Retinal pigment epithelial cell (primary cell): ENCODE data around the gene NCBP3.

Experiments used
- DNase-seq: peaks from one replicate; pipeline ENCODE4 v3.0.0-alpha.2; 2010; ENCODE audit warnings: low read depth
- H3K4me3 ChIP-seq: 2 replicates; pipeline ENCODE4 v1.5.1; 2011; ENCODE audit warnings: mild to moderate bottlenecking, low read length, control low read depth, moderate library complexity
- CTCF ChIP-seq: conservative IDR thresholded peaks from 2 replicates; pipeline ENCODE4 v1.5.1; 2011; ENCODE audit warnings: low read depth, low read length, control low read depth, inconsistent platforms

NCBP3 gene

DNA sequence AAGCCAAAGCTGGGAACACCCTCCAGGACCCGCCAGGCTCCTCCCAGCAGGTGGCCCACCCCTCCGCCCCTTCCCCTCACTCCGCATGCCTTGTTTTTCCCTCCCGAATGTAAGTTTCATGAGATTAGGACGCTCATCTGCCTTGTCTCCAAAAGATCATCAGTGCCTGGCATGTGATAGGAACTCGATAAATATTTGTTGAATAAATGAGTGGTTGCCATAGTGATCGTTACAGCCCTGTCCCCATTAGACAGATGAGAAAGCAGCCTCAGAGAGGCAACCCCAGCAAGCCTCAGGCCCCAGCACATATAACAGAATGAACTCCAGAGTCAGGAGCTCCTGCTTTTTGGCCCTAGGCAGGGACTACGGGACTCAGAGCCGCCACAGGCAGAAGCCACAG, 41.8 kb upstream of the NCBP3 start:
- no peak overlapping the region for H3K4me3 ChIP-seq
- DNase-seq = no peak
- no peak for TF ChIP-seq CTCF

DNA sequence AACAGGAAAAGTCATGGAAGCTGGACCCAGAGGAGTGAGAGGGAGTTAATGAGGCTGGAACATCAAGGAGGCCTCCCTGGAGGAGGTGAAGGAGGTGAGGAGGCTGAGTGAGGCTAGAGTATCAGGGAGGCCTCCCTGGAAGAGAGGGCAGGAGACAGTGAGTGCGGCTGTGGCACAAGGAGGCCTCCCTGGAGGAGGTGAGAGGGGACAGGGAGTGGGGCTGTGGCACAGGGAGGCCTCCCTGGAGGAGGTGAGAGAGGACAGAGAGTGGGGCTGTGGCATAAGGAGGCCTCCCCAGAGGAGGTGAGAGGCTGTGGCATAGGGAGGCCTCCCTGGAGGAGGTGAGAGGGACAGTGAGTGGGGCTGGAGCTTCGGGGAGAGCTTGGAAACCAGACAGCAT, 41.3 kb upstream of the NCBP3 start:
- TF ChIP-seq CTCF = no peak
- H3K4me3 ChIP-seq = no peak overlapping the region
- no peak for DNase-seq

DNA sequence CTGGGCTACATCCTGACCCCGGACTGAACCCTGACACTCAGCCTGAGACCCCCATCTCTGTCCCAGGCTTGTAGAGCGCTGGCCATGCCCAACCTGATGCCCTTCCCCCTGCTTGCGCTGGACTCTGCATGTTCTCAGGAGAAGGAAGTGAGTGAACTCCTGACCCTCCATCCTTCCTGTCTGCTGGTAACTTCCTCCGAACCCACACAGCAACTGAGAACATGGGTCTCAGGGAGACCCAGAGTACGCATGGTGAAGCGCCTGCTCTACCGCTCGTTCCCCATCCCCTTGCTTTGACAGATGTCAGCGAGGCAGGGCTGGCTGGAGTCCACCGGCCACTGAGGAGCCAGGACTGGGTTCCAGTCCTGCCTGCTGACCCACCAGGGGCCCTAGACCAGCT, 40.7 kb upstream of the NCBP3 start:
- TF ChIP-seq CTCF = no peak
- DNase-seq = no peak
- no peak overlapping the region for H3K4me3 ChIP-seq

- no peak for TF ChIP-seq CTCF
Measured at GRCh38 chr17:3885970-3886369, 39.9 kb upstream of the NCBP3 start.

GRCh38 chr17:3885271-3885670, 39.2 kb upstream of the NCBP3 start:
- no peak overlapping the region for H3K4me3 ChIP-seq
- no peak for DNase-seq
- no peak for TF ChIP-seq CTCF

More at GRCh38 chr17:3885970-3886369, 39.9 kb upstream of the NCBP3 start:
- no peak for DNase-seq
- H3K4me3 ChIP-seq = no peak overlapping the region

DNA sequence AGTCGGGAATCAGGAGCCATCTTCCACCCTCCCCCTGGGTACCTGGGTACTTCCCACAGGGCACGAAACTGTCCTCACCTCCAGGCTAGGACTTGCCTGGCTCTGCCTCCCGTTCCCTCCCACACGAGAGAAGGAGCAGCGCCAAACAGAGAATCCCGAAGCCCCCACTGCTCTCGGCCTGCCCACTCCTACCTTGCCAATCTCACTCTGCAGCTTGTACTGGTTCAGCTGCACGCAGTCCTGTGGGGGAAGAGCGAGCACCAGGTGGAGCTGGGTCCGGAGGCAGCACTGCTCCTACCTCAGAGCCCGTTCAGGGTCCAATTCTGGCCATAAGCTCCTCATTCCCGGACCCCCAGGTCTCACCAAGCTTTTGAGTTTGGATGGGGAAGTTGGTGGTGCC, 38.1 kb upstream of the NCBP3 start:
- no peak for DNase-seq
- no peak overlapping the region for H3K4me3 ChIP-seq
- TF ChIP-seq CTCF = no peak

GRCh38 chr17:3882276-3882675, 36.2 kb upstream of the NCBP3 start:
- DNase-seq = no peak
- no peak overlapping the region for H3K4me3 ChIP-seq
- no peak for TF ChIP-seq CTCF
